H9 (cell line): ENCODE data around the gene SYTL1. TPM values are rescaled to one million over a fixed set of nuclear protein-coding genes. Genes with fewer than 3 reads are reported as not detected.

Experiments
- DNase-seq: peaks from one replicate; pipeline ENCODE4 v3.0.0-alpha.2; 2017
- H2AFZ ChIP-seq: one replicate; pipeline ENCODE4 v1.6.1; 2013; ENCODE audit warnings: mild to moderate bottlenecking, low read length, control low read depth, moderate library complexity
- H2AK5ac ChIP-seq: 2 replicates; pipeline ENCODE4 v1.6.1; 2013; ENCODE audit warnings: low read length, control low read depth, mixed read lengths; ENCODE audit not compliant: insufficient read length
- H2BK120ac ChIP-seq: one replicate; pipeline ENCODE4 v1.6.1; 2013; ENCODE audit warnings: low read depth, mild to moderate bottlenecking, low read length, control low read depth, inconsistent platforms; ENCODE audit not compliant: poor library complexity, severe bottlenecking
- H2BK12ac ChIP-seq: 2 replicates; pipeline ENCODE4 v1.6.1; 2013; ENCODE audit warnings: low read length, control low read depth, mixed read lengths, low read depth; ENCODE audit not compliant: insufficient read length
- H2BK15ac ChIP-seq: 2 replicates; pipeline ENCODE4 v1.6.1; 2013; ENCODE audit warnings: low read depth, low read length, control low read depth
- H2BK20ac ChIP-seq: one replicate; pipeline ENCODE4 v1.6.1; 2013; ENCODE audit warnings: low read depth, mild to moderate bottlenecking, low read length, control low read depth, inconsistent platforms; ENCODE audit not compliant: poor library complexity, severe bottlenecking
- H2BK5ac ChIP-seq: 2 replicates; pipeline ENCODE4 v1.6.1; 2013; ENCODE audit warnings: low read length, control low read depth, mixed read lengths; ENCODE audit not compliant: insufficient read length
- H3K14ac ChIP-seq: 2 replicates; pipeline ENCODE4 v1.6.1; 2013; ENCODE audit warnings: low read length, control low read depth; ENCODE audit not compliant: insufficient read depth
- H3K18ac ChIP-seq: 2 replicates; pipeline ENCODE4 v1.6.1; 2013; ENCODE audit warnings: low read depth, mild to moderate bottlenecking, mixed read lengths, low read length, control low read depth; ENCODE audit not compliant: insufficient read length
- H3K23ac ChIP-seq: 2 replicates; pipeline ENCODE4 v1.6.1; 2013; ENCODE audit warnings: low read length, control low read depth, mixed read lengths, low read depth; ENCODE audit not compliant: insufficient read length
- H3K23me2 ChIP-seq: 2 replicates; pipeline ENCODE4 v1.6.1; 2013; ENCODE audit warnings: low read depth, mild to moderate bottlenecking, mixed read lengths, low read length, control low read depth; ENCODE audit not compliant: insufficient read length, poor library complexity, severe bottlenecking
- H3K27ac ChIP-seq: 2 replicates; pipeline ENCODE4 v1.5.1; 2013; ENCODE audit warnings: low read length, control low read depth, mixed read lengths, low read depth; ENCODE audit not compliant: insufficient read length
- H3K27me3 ChIP-seq: 2 replicates; pipeline ENCODE4 v1.6.1; 2013; ENCODE audit warnings: low read length, control low read depth, inconsistent platforms; ENCODE audit not compliant: insufficient read depth
- H3K4ac ChIP-seq: 2 replicates; pipeline ENCODE4 v1.6.1; 2013; ENCODE audit warnings: low read depth, mild to moderate bottlenecking, control low read depth, inconsistent platforms, low read length, moderate library complexity
- H3K4me1 ChIP-seq: 2 replicates; pipeline ENCODE4 v1.6.1; 2013; ENCODE audit warnings: low read length, control low read depth, inconsistent platforms; ENCODE audit not compliant: insufficient read depth
- H3K4me2 ChIP-seq: 2 replicates; pipeline ENCODE4 v1.6.1; 2013; ENCODE audit warnings: low read length, control low read depth, mixed read lengths; ENCODE audit not compliant: insufficient read length, insufficient read depth
- H3K56ac ChIP-seq: 2 replicates; pipeline ENCODE4 v1.6.1; 2013; ENCODE audit warnings: low read depth, mild to moderate bottlenecking, mixed read lengths, low read length, control low read depth; ENCODE audit not compliant: insufficient read length
- H3K79me1 ChIP-seq: 2 replicates; pipeline ENCODE4 v1.6.1; 2013; ENCODE audit warnings: low read depth, mild to moderate bottlenecking, moderate library complexity, low read length, control low read depth, inconsistent platforms; ENCODE audit not compliant: insufficient read depth, poor library complexity, severe bottlenecking
- H3K79me2 ChIP-seq: 2 replicates; pipeline ENCODE4 v1.6.1; 2013; ENCODE audit warnings: low read length, control low read depth, inconsistent platforms; ENCODE audit not compliant: insufficient read depth
- H3K9ac ChIP-seq: 2 replicates; pipeline ENCODE4 v1.6.1; 2013; ENCODE audit warnings: low read length, control low read depth, mixed read lengths; ENCODE audit not compliant: insufficient read length; ENCODE audit errors: extremely low read depth
- H3K9me3 ChIP-seq: one replicate; pipeline ENCODE4 v1.6.1; 2013; ENCODE audit warnings: low read depth, low read length, inconsistent platforms; ENCODE audit not compliant: control insufficient read depth
- H3T11ph ChIP-seq: one replicate; pipeline ENCODE4 v1.6.1; 2013; ENCODE audit warnings: mild to moderate bottlenecking, low read length, control low read depth, inconsistent platforms
- H4K20me1 ChIP-seq: one replicate; pipeline ENCODE4 v1.6.1; 2013; ENCODE audit not compliant: control insufficient read depth, insufficient read length, insufficient read depth
- H4K5ac ChIP-seq: 2 replicates; pipeline ENCODE4 v1.6.1; 2013; ENCODE audit warnings: low read depth, mild to moderate bottlenecking, mixed read lengths, low read length, control low read depth; ENCODE audit not compliant: insufficient read length
- H4K8ac ChIP-seq: replicated peaks from 2 replicates; pipeline ENCODE4 v1.6.1; 2013; ENCODE audit warnings: low read length, control low read depth, mixed read lengths, low read depth; ENCODE audit not compliant: insufficient read length
- H4K91ac ChIP-seq: 2 replicates; pipeline ENCODE4 v1.6.1; 2013; ENCODE audit warnings: low read depth, mild to moderate bottlenecking, moderate library complexity, mixed read lengths, low read length, control low read depth; ENCODE audit not compliant: insufficient read length
- H3K27ac Mint-ChIP-seq, 3 experiments: 2 replicates in 2 of 3; 3 replicates in 1 of 3; pipeline ENCODE4 v1.8.0; 2020 to 2021; ENCODE audit warnings: mixed read lengths in 3 of 3, mild to moderate bottlenecking in 1 of 3, moderate library complexity in 1 of 3
- H3K27me3 Mint-ChIP-seq: 2 replicates; pipeline ENCODE4 v1.8.0; 2021; ENCODE audit warnings: low read depth, mild to moderate bottlenecking, moderate library complexity, mixed read lengths
- H3K36me3 Mint-ChIP-seq, 3 experiments: 2 replicates in 2 of 3; 3 replicates in 1 of 3; pipeline ENCODE4 v1.8.0; 2020 to 2021; ENCODE audit warnings: low read depth in 3 of 3, mixed read lengths in 3 of 3; ENCODE audit not compliant: insufficient read depth in 1 of 3
- H3K4me1 Mint-ChIP-seq, 2 experiments: 2 replicates each; pipeline ENCODE4 v1.8.0; 2020; ENCODE audit warnings: mixed read lengths in 2 of 2
- H3K4me3 Mint-ChIP-seq, 2 experiments: 2 replicates in 1 of 2; 3 replicates in 1 of 2; pipeline ENCODE4 v1.8.0; 2020 to 2021; ENCODE audit warnings: mild to moderate bottlenecking in 2 of 2, mixed read lengths in 2 of 2, moderate library complexity in 1 of 2
- H3K9me3 Mint-ChIP-seq, 2 experiments: 2 replicates in 1 of 2; 3 replicates in 1 of 2; pipeline ENCODE4 v1.8.0; 2020; ENCODE audit warnings: mild to moderate bottlenecking in 2 of 2, mixed read lengths in 2 of 2, moderate library complexity in 1 of 2
- WGBS: extraction: QIAGEN DNeasy Blood & Tissue Kit; methylation state at CpG from one replicate; pipeline ENCODE4 v1.1.7; 2013; ENCODE audit warnings: missing lambda C conversion rate, low lambda C conversion rate, mixed read lengths; ENCODE audit not compliant: insufficient read length; ENCODE audit errors: extremely low coverage; 5-methylcytosine and 5-hydroxymethylcytosine counted together
- total RNA-seq: library from RNA; stranded (reverse); gene quantifications from 2 replicates; pipeline ENCODE4 v1.2.1, GENCODE V29; 2021
- TF ChIP-seq, protein P1 (sequence below): fragments of 200-600 bp; sonication (generic); conservative IDR thresholded peaks from 3 replicates; pipeline ENCODE4 v1.8.0; 2021; ENCODE audit warnings: antibody characterized with exemption, mild to moderate bottlenecking

The SYTL1 gene
- total RNA-seq, 1 experiment from 2014 or later, result 12.0 TPM

DNA sequence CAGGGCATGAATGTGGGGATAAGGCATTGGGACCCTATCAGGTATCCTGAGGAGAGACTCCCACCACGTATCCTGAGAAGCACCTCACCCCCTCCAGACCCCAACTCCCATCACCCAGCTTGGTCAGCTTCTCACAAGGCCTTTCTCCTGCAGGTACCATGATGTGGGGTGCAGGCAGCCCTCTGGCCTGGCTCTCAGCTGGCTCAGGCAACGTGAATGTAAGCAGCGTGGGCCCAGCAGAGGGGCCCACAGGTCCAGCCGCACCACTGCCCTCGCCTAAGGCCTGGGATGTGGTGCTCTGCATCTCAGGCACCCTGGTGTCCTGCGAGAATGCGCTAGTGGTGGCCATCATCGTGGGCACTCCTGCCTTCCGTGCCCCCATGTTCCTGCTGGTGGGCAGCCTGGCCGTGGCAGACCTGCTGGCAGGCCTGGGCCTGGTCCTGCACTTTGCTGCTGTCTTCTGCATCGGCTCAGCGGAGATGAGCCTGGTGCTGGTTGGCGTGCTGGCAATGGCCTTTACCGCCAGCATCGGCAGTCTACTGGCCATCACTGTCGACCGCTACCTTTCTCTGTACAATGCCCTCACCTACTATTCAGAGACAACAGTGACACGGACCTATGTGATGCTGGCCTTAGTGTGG lies 51.9 kb downstream of the SYTL1 start:
- H3T11ph ChIP-seq, result no peak overlapping the region
- H3K23me2 ChIP-seq, result peaks cover 4% of the 10 kb centered on the region
- H2BK5ac ChIP-seq, result no peak overlapping the region
- no peak overlapping the region for H2AK5ac ChIP-seq
- H3K79me1 ChIP-seq, result no peaks in the 10 kb centered on the region
- no peaks in the 10 kb centered on the region for H3K79me2 ChIP-seq
- no peak overlapping the region for H4K91ac ChIP-seq
- Mint-ChIP-seq H3K4me3 (peak overlapping the region in 1 of 2 experiments; percentile 65; a peak in 3 of 5 replicates), H3K9me3 (no peaks in the 10 kb centered on the region; a peak in 2 of 5 replicates), H3K27ac (no peak overlapping the region), H3K36me3 (peaks cover 0 to 4% (median 3%) of the 10 kb centered on the region in 3 experiments; a peak in 2 of 7 replicates), H3K27me3 (no peaks in the 10 kb centered on the region; the same call in none of the 2 replicates), H3K4me1 (peaks cover 34 to 40% of the 10 kb centered on the region in 2 experiments)
- no peak overlapping the region for H2BK20ac ChIP-seq
- no peak overlapping the region for H3K56ac ChIP-seq
- H3K27ac ChIP-seq, result no peak overlapping the region
- WGBS, result no CpG with 5 or more reads among the region's 18 CpGs
- H3K4me2 ChIP-seq, result no peak overlapping the region
- H3K9ac ChIP-seq, result no peak overlapping the region
- no peak overlapping the region for H4K5ac ChIP-seq
- no peaks in the 10 kb centered on the region for H3K27me3 ChIP-seq
- no peak overlapping the region for H3K14ac ChIP-seq
- DNase-seq, result no peak
- H2AFZ ChIP-seq, result no peak overlapping the region
- H4K8ac ChIP-seq, result no peak overlapping the region
- H3K23ac ChIP-seq, result no peak overlapping the region
- H3K4ac ChIP-seq, result no peak overlapping the region
- no peaks in the 10 kb centered on the region for H4K20me1 ChIP-seq
- H3K4me1 ChIP-seq, result peaks cover 2% of the 10 kb centered on the region
- no peak overlapping the region for H3K18ac ChIP-seq
- H2BK12ac ChIP-seq, result no peak overlapping the region
- H2BK120ac ChIP-seq, result no peak overlapping the region
- TF ChIP-seq, protein P1, sequence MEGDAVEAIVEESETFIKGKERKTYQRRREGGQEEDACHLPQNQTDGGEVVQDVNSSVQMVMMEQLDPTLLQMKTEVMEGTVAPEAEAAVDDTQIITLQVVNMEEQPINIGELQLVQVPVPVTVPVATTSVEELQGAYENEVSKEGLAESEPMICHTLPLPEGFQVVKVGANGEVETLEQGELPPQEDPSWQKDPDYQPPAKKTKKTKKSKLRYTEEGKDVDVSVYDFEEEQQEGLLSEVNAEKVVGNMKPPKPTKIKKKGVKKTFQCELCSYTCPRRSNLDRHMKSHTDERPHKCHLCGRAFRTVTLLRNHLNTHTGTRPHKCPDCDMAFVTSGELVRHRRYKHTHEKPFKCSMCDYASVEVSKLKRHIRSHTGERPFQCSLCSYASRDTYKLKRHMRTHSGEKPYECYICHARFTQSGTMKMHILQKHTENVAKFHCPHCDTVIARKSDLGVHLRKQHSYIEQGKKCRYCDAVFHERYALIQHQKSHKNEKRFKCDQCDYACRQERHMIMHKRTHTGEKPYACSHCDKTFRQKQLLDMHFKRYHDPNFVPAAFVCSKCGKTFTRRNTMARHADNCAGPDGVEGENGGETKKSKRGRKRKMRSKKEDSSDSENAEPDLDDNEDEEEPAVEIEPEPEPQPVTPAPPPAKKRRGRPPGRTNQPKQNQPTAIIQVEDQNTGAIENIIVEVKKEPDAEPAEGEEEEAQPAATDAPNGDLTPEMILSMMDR, result no peak
- no peaks in the 10 kb centered on the region for H3K9me3 ChIP-seq
- no peak overlapping the region for H2BK15ac ChIP-seq
